ENCODE data around the gene GRIN2A. TPM values are rescaled to one million over a fixed set of nuclear protein-coding genes. Genes with fewer than 3 reads are reported as not detected.

Gene GRIN2A
- total and polyA plus RNA-seq, 2 donors (not counting 3 experiments of a cell fraction or from before 2014, with no cell fraction given) = not detected

DNA sequence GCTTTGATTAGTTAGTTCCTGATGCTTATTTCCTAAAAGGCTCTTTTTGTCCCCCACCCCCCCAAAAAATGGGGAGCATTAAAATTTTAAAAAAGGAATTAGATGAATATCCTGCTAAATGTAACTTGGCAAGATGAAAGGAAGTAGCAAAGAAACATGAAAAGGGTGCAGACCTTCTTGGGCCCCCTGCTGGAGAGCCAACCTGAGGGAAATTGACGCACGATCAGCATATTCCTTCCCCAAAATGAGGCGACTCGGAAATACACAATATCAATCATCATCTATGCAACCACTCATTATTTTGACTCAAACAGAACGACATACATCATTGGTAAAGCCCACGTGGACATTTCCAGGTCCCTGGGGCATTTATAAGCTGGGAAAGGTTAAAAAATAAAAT is 59.7 kb downstream of the GRIN2A start:
- Histone ChIP-seq H3K4me3 (replicated peaks in 1 of 3; ENCODE audit: insufficient read depth in 1 of 3, low read depth in 1 of 3, low read length in 3 of 3) (no peak overlapping the region), H3K9me1 (replicated peaks; ENCODE audit: control insufficient read depth, extremely low read depth, insufficient read depth, low read length) (no peaks in the 10 kb centered on the region), H4K20me1 (replicated peaks; ENCODE audit: control insufficient read depth, extremely low read depth, insufficient read depth, low read length) (no peaks in the 10 kb centered on the region), H2AFZ (ENCODE audit: low read depth, low read length) (no peak overlapping the region), H3K9ac (replicated peaks; ENCODE audit: extremely low read depth, insufficient read depth, low read length) (no peak overlapping the region), H3K27ac (ENCODE audit: insufficient read depth, low read depth, low read length) (no peak overlapping the region), H3K27me3 (ENCODE audit: control insufficient read depth in 2 of 2, insufficient read depth in 2 of 2, low read length in 2 of 2) (no peaks in the 10 kb centered on the region), H3K4me2 (ENCODE audit: insufficient read depth, low read length) (no peak overlapping the region), H3K79me2 (ENCODE audit: control insufficient read depth, insufficient read depth, low read length) (no peaks in the 10 kb centered on the region), H3K36me3 (ENCODE audit: control insufficient read depth in 2 of 2, extremely low read depth in 1 of 2, insufficient read depth in 2 of 2, low read length in 2 of 2) (no peaks in the 10 kb centered on the region), H3K9me3 (replicated peaks; ENCODE audit: control insufficient read depth, insufficient read depth, low read length) (peaks cover 5% of the 10 kb centered on the region), H3K4me1 (ENCODE audit: control insufficient read depth, extremely low read depth, insufficient read depth, low read length) (no peaks in the 10 kb centered on the region)
- POLR2A ChIA-PET = no interaction called here
- dilution Hi-C loops (cut with MboI; ENCODE audit: extremely low pct_ligation_motif_present, low sequenced_read_pairs) (no loop called here), intact Hi-C loops (cut with micrococcal nuclease) (no loop called here)
- DNase-seq (ENCODE audit: low read depth, low spot score) = no peak
- no peak for FAIRE-seq
- BruUV-seq (replicated peaks) = no TSS peak
- no peak for TF ChIP-seq POLR2A (IDR thresholded peaks at IDR 0.05; ENCODE audit: low read depth, low read length)
- TF ChIP-seq POLR2AphosphoS5 (IDR thresholded peaks at IDR 0.05; ENCODE audit: insufficient read depth, low read depth, low read length) = no peak
- no peak for TF ChIP-seq EZH2 (IDR thresholded peaks at IDR 0.05; ENCODE audit: borderline replicate concordance, low read depth, low read length, severe bottlenecking)
- TF ChIP-seq JUN (IDR thresholded peaks at IDR 0.05; ENCODE audit: borderline replicate concordance, insufficient read depth, insufficient read length, low read depth) = no peak
- TF ChIP-seq MYC (IDR thresholded peaks at IDR 0.05; ENCODE audit: low read depth, low read length) = no peak
- no peak for TF ChIP-seq FOS (IDR thresholded peaks at IDR 0.05; ENCODE audit: borderline replicate concordance, insufficient read depth, low read length)
- CTCF ChIA-PET = no interaction called here

DNA sequence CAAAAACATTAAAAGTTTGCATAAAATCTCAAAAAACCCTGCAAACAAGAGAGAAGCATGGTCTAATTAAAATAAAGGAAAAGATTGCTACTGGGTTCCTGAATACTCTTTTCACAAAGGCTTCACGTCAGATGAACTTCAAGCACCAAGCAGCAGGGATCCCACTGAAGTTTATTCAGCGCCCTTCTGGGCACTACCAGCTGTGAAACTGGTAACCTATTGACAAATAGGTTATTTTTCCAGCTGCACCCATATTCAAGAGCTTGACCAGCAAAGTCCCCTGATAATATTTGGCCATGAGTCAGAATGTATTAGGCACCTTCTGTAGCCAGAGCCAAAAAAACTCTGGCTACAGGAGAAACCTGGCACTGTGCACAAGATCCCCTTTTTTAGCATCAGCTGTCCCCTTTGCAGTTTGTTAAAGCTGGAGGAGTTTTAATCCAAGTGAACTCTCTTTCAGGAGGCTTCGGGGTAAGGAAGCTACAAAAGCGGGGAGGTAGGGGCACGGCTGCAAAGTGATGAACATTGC is 60.3 kb downstream of the GRIN2A start:
- DNase-seq (ENCODE audit: low read depth, low spot score) (no peak), FAIRE-seq (no peak)
- dilution Hi-C loops (cut with MboI; ENCODE audit: extremely low pct_ligation_motif_present, low sequenced_read_pairs) (no loop called here), intact Hi-C loops (cut with micrococcal nuclease) (no loop called here)
- H3K9ac ChIP-seq (replicated peaks; ENCODE audit: extremely low read depth, insufficient read depth, low read length) = no peak overlapping the region
- no peaks in the 10 kb centered on the region for H4K20me1 ChIP-seq (replicated peaks; ENCODE audit: control insufficient read depth, extremely low read depth, insufficient read depth, low read length)
- no peak overlapping the region for H3K4me2 ChIP-seq (ENCODE audit: insufficient read depth, low read length)
- no peak overlapping the region for H2AFZ ChIP-seq (ENCODE audit: low read depth, low read length)
- no peaks in the 10 kb centered on the region for H3K27me3 ChIP-seq (ENCODE audit: control insufficient read depth in 2 of 2, insufficient read depth in 2 of 2, low read length in 2 of 2)
- no peaks in the 10 kb centered on the region for H3K4me1 ChIP-seq (ENCODE audit: control insufficient read depth, extremely low read depth, insufficient read depth, low read length)
- TF ChIP-seq GATA2 (IDR thresholded peaks at IDR 0.05; ENCODE audit: insufficient read depth, insufficient read length, low read depth, low read length) = no peak
- TF ChIP-seq POLR2AphosphoS5 (IDR thresholded peaks at IDR 0.05; ENCODE audit: insufficient read depth, low read depth, low read length) = no peak
- TF ChIP-seq, protein P1, sequence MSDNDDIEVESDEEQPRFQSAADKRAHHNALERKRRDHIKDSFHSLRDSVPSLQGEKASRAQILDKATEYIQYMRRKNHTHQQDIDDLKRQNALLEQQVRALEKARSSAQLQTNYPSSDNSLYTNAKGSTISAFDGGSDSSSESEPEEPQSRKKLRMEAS (IDR thresholded peaks at IDR 0.05; ENCODE audit: insufficient read depth, insufficient read length) = no peak
- TF ChIP-seq EZH2 (IDR thresholded peaks at IDR 0.05; ENCODE audit: borderline replicate concordance, low read depth, low read length, severe bottlenecking) = no peak
- no peak for TF ChIP-seq MYC (IDR thresholded peaks at IDR 0.05; ENCODE audit: low read depth, low read length)
- TF ChIP-seq JUN (IDR thresholded peaks at IDR 0.05; ENCODE audit: borderline replicate concordance, insufficient read depth, insufficient read length, low read depth) = no peak
- no peak for TF ChIP-seq POLR2A (IDR thresholded peaks at IDR 0.05; ENCODE audit: low read depth, low read length)
- no peak for TF ChIP-seq FOS (IDR thresholded peaks at IDR 0.05; ENCODE audit: borderline replicate concordance, insufficient read depth, low read length)
- TF ChIP-seq, protein P2, sequence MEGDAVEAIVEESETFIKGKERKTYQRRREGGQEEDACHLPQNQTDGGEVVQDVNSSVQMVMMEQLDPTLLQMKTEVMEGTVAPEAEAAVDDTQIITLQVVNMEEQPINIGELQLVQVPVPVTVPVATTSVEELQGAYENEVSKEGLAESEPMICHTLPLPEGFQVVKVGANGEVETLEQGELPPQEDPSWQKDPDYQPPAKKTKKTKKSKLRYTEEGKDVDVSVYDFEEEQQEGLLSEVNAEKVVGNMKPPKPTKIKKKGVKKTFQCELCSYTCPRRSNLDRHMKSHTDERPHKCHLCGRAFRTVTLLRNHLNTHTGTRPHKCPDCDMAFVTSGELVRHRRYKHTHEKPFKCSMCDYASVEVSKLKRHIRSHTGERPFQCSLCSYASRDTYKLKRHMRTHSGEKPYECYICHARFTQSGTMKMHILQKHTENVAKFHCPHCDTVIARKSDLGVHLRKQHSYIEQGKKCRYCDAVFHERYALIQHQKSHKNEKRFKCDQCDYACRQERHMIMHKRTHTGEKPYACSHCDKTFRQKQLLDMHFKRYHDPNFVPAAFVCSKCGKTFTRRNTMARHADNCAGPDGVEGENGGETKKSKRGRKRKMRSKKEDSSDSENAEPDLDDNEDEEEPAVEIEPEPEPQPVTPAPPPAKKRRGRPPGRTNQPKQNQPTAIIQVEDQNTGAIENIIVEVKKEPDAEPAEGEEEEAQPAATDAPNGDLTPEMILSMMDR (IDR thresholded peaks at IDR 0.05; ENCODE audit: extremely low read depth in 1 of 2, insufficient read depth in 1 of 2, low read depth in 1 of 2, low read length in 2 of 2) = no peak
- ChIA-PET POLR2A (no interaction called here), CTCF (no interaction called here)
- peaks cover 5% of the 10 kb centered on the region for H3K9me3 ChIP-seq (replicated peaks; ENCODE audit: control insufficient read depth, insufficient read depth, low read length)
- BruUV-seq (replicated peaks) = no TSS peak
- no peaks in the 10 kb centered on the region for H3K79me2 ChIP-seq (ENCODE audit: control insufficient read depth, insufficient read depth, low read length)
- no peaks in the 10 kb centered on the region for H3K36me3 ChIP-seq (ENCODE audit: control insufficient read depth in 2 of 2, extremely low read depth in 1 of 2, insufficient read depth in 2 of 2, low read length in 2 of 2)
- H3K27ac ChIP-seq (ENCODE audit: insufficient read depth, low read depth, low read length) = no peak overlapping the region
- no peak overlapping the region for H3K4me3 ChIP-seq (replicated peaks in 1 of 3; ENCODE audit: insufficient read depth in 1 of 3, low read depth in 1 of 3, low read length in 3 of 3)
- H3K9me1 ChIP-seq (replicated peaks; ENCODE audit: control insufficient read depth, extremely low read depth, insufficient read depth, low read length) = no peaks in the 10 kb centered on the region
